ENCODE data around the gene HECW1. TPM values are rescaled to one million over a fixed set of nuclear protein-coding genes. Genes with fewer than 3 reads are reported as not detected.

HECW1 gene
- total and polyA plus RNA-seq, 10 of the 15 experiments (the other 5 are each of a cell fraction or from before 2014, with no cell fraction given), result under 0.01 to 0.31 (median 0.04) TPM; not detected in 3

GRCh38 chr7:43247757-43248156, 135.3 kb downstream of the HECW1 start:
- no peak overlapping the region for H3K4me2 ChIP-seq (ENCODE audit: control insufficient read depth, insufficient read depth)
- in situ Hi-C loops (cut with MboI) (no loop called here), intact Hi-C loops (cut with micrococcal nuclease; ENCODE audit: unreplicated experiment) (no loop called here)
- ChIA-PET POLR2A (no interaction called here), SMC1A (ENCODE audit: uncharacterized antibody, unreplicated experiment) (no interaction called here), RAD21 (ENCODE audit: unreplicated experiment) (no interaction called here), CTCF (interaction anchor here (2.2 kb wide), 1 partner anchor 14 kb away, joined by 7 read pairs; no protein-coding TSS in a partner anchor)
- DNase-seq (ENCODE audit: low read depth, low spot score) (no peak), FAIRE-seq (no peak), ATAC-seq (no peak)
- no TSS peak for BruUV-seq (replicated peaks)
- H3K79me2 ChIP-seq (ENCODE audit: control insufficient read depth, insufficient read depth, low read length), result no peaks in the 10 kb centered on the region
- H3K4me1 ChIP-seq (ENCODE audit: control insufficient read depth, insufficient read depth, low read length), result no peaks in the 10 kb centered on the region
- H3K36me3 ChIP-seq (ENCODE audit: control insufficient read depth in 2 of 2, insufficient read depth in 2 of 2, low read length in 1 of 2), result no peaks in the 10 kb centered on the region
- H3K4me3 ChIP-seq, result no peak overlapping the region
- no peak overlapping the region for H3K9ac ChIP-seq (ENCODE audit: control insufficient read depth, insufficient read depth, low read length)
- no peak overlapping the region for H2AFZ ChIP-seq (ENCODE audit: control insufficient read depth, low read depth, low read length)
- H3K27ac ChIP-seq (ENCODE audit: control insufficient read depth, insufficient read depth), result no peak overlapping the region
- H3K27me3 ChIP-seq (replicated peaks in 1 of 2; ENCODE audit: control insufficient read depth in 2 of 2, insufficient read depth in 2 of 2, low read length in 1 of 2), result no peaks in the 10 kb centered on the region
- H4K20me1 ChIP-seq (ENCODE audit: control insufficient read depth, insufficient read depth), result no peaks in the 10 kb centered on the region
- TF ChIP-seq SIN3A (IDR thresholded peaks at IDR 0.05; ENCODE audit: low read depth, low read length) (no peak), ESRRA (IDR thresholded peaks at IDR 0.05; ENCODE audit: low read length) (no peak), ASH2L (IDR thresholded peaks at IDR 0.05; ENCODE audit: borderline replicate concordance, low read depth) (no peak), RB1 (IDR thresholded peaks at IDR 0.05; ENCODE audit: borderline replicate concordance) (no peak), SIX5 (IDR thresholded peaks at IDR 0.05; ENCODE audit: low read depth, low read length, severe bottlenecking) (no peak), PAX8 (IDR thresholded peaks at IDR 0.05) (no peak), MYC (IDR thresholded peaks at IDR 0.05; ENCODE audit: insufficient read depth, insufficient read length, insufficient replicate concordance, low read length, severe bottlenecking) (no peak), SP1 (IDR thresholded peaks at IDR 0.05; ENCODE audit: low read depth, low read length) (no peak), STAT1 (conservative IDR thresholded peaks at IDR 0.05) (no peak), SKIL (IDR thresholded peaks at IDR 0.05; ENCODE audit: low read depth, poor library complexity, severe bottlenecking) (no peak), IKZF2 (IDR thresholded peaks at IDR 0.05) (no peak), BCL11A (IDR thresholded peaks at IDR 0.05; ENCODE audit: low read depth, low read length) (no peak), IKZF1 (conservative IDR thresholded peaks at IDR 0.05) (no peak), YY1 (IDR thresholded peaks at IDR 0.05; ENCODE audit: low read depth, low read length) (no peak), MEF2B (IDR thresholded peaks at IDR 0.05; ENCODE audit: partially characterized antibody, poor library complexity, severe bottlenecking) (no peak)
- no peaks in the 10 kb centered on the region for H3K9me3 ChIP-seq (replicated peaks; ENCODE audit: control insufficient read depth, insufficient read depth, low read length)

Data from GM12878 (cell line).